ENCODE results near the gene UBE3B.

GRCh38 chr12:109495012-109495411 is 17.6 kb downstream of the UBE3B start:
- no peak for TF ChIP-seq CTCF (conservative IDR thresholded peaks at IDR 0.05; ENCODE audit: low read length)
- no peak for TF ChIP-seq EZH2phosphoT487 (IDR thresholded peaks at IDR 0.05; ENCODE audit: borderline replicate concordance)
